Peyer's patch (tissue), 4 donors: ENCODE data around the gene RAB5B.

Experiments used
- POLR2A ChIP-seq, 2 donors: fragments of 450-650 bp; IDR thresholded peaks; one replicate each; pipeline ENCODE4 v1.5.1; 2017; ENCODE audit warnings: antibody characterized with exemption in 2 of 2, mild to moderate bottlenecking in 2 of 2, moderate library complexity in 2 of 2
- TF ChIP-seq, protein P1 (sequence below), 6 experiments: fragments of 450-650 bp in 4 of 6; fragments of 200-600 bp in 2 of 6; sonication (generic) in 1 of 6; IDR thresholded peaks; one replicate each; pipeline ENCODE4 v1.5.1; 2017 to 2019; ENCODE audit warnings: antibody characterized with exemption in 6 of 6, mild to moderate bottlenecking in 3 of 6, moderate library complexity in 1 of 6

DNA sequence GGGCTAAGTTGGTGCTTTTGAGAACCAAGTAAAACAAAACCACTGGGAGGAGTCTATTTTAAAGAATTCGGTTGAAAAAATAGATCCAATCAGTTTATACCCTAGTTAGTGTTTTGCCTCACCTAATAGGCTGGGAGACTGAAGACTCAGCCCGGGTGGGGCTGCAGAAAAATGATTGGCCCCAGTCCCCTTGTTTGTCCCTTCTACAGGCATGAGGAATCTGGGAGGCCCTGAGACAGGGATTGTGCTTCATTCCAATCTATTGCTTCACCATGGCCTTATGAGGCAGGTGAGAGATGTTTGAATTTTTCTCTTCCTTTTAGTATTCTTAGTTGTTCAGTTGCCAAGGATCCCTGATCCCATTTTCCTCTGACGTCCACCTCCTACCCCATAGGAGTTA lies 1.8 kb upstream of the RAB5B start:
- TF ChIP-seq POLR2A (IDR thresholded peaks at IDR 0.05) = no peak
- TF ChIP-seq, protein P1, sequence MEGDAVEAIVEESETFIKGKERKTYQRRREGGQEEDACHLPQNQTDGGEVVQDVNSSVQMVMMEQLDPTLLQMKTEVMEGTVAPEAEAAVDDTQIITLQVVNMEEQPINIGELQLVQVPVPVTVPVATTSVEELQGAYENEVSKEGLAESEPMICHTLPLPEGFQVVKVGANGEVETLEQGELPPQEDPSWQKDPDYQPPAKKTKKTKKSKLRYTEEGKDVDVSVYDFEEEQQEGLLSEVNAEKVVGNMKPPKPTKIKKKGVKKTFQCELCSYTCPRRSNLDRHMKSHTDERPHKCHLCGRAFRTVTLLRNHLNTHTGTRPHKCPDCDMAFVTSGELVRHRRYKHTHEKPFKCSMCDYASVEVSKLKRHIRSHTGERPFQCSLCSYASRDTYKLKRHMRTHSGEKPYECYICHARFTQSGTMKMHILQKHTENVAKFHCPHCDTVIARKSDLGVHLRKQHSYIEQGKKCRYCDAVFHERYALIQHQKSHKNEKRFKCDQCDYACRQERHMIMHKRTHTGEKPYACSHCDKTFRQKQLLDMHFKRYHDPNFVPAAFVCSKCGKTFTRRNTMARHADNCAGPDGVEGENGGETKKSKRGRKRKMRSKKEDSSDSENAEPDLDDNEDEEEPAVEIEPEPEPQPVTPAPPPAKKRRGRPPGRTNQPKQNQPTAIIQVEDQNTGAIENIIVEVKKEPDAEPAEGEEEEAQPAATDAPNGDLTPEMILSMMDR (IDR thresholded peaks at IDR 0.05) = no peak
